DOHH2 (cell line): ENCODE measurements around the gene ALCAM.

ENCODE experiments used
- H3F3A ChIP-seq: fragments of 200-600 bp; sonication (generic), shearing (Covaris generic); 2 replicates; pipeline ENCODE4 v1.6.0; 2016; ENCODE audit warnings: antibody characterized with exemption, mild to moderate bottlenecking; ENCODE audit not compliant: control insufficient read depth, insufficient read depth
- H3K27ac ChIP-seq: fragments of 200-600 bp; sonication (generic); 2 replicates; pipeline ENCODE4 v1.5.1; 2014; ENCODE audit warnings: low read depth, mild to moderate bottlenecking, low read length, moderate library complexity
- H3K27me3 ChIP-seq: fragments of 200-600 bp; sonication (generic); 2 replicates; pipeline ENCODE4 v1.6.1; 2014; ENCODE audit warnings: mild to moderate bottlenecking, low read length, mixed read lengths; ENCODE audit not compliant: control insufficient read depth
- H3K36me3 ChIP-seq: fragments of 200-600 bp; sonication (generic); 2 replicates; pipeline ENCODE4 v1.6.1; 2014; ENCODE audit warnings: mild to moderate bottlenecking, low read length, moderate library complexity, mixed read lengths; ENCODE audit not compliant: control insufficient read depth
- H3K4me1 ChIP-seq: fragments of 200-600 bp; sonication (generic); 2 replicates; pipeline ENCODE4 v1.6.1; 2014; ENCODE audit warnings: mild to moderate bottlenecking, low read length, mixed read lengths; ENCODE audit not compliant: control insufficient read depth
- H3K4me2 ChIP-seq: fragments of 200-600 bp; sonication (generic); 2 replicates; pipeline ENCODE4 v1.6.0; 2014; ENCODE audit warnings: mild to moderate bottlenecking, low read length, moderate library complexity
- H3K4me3 ChIP-seq: fragments of 200-600 bp; sonication (generic); 2 replicates; pipeline ENCODE4 v1.5.1; 2014; ENCODE audit warnings: mild to moderate bottlenecking, low read length, mixed read lengths
- H3K79me2 ChIP-seq: fragments of 200-600 bp; sonication (generic); 2 replicates; pipeline ENCODE4 v1.6.1; 2014; ENCODE audit warnings: mild to moderate bottlenecking, low read length, mixed read lengths; ENCODE audit not compliant: control insufficient read depth
- H3K9me2 ChIP-seq: fragments of 200-600 bp; sonication (generic); replicated peaks from 2 replicates; pipeline ENCODE4 v1.6.1; 2014; ENCODE audit warnings: mild to moderate bottlenecking, low read length, mixed read lengths; ENCODE audit not compliant: control insufficient read depth
- H3K9me3 ChIP-seq: fragments of 200-600 bp; sonication (generic); 2 replicates; pipeline ENCODE4 v1.6.1; 2014; ENCODE audit warnings: antibody characterized with exemption, low read length, mixed read lengths; ENCODE audit not compliant: control insufficient read depth, insufficient read depth
- H4K20me1 ChIP-seq: fragments of 200-600 bp; sonication (generic); 2 replicates; pipeline ENCODE4 v1.6.0; 2014; ENCODE audit warnings: low read depth, mild to moderate bottlenecking, antibody characterized with exemption, low read length, moderate library complexity; ENCODE audit not compliant: control insufficient read depth, insufficient read depth
- CTCF ChIP-seq: fragments of 200-600 bp; sonication (generic); IDR thresholded peaks from one replicate; pipeline ENCODE4 v1.5.1; 2014; ENCODE audit warnings: antibody characterized with exemption, mild to moderate bottlenecking, low read depth, low read length; ENCODE audit not compliant: poor library complexity, severe bottlenecking
- EZH2phosphoT487 ChIP-seq: fragments of 200-600 bp; sonication (generic); IDR thresholded peaks from 2 replicates; pipeline ENCODE4 v1.6.1; 2017; ENCODE audit warnings: borderline replicate concordance, mild to moderate bottlenecking, antibody characterized with exemption, low read length, moderate library complexity, mixed read lengths

ALCAM gene

GRCh38 chr3:105483476-105483875, 116.8 kb downstream of the ALCAM start:
- no peaks in the 10 kb centered on the region for H3F3A ChIP-seq
- no peak overlapping the region for H3K4me2 ChIP-seq
- H3K9me2 ChIP-seq = no peaks in the 10 kb centered on the region
- no peak overlapping the region for H3K4me3 ChIP-seq
- H3K79me2 ChIP-seq = no peaks in the 10 kb centered on the region
- no peaks in the 10 kb centered on the region for H3K4me1 ChIP-seq
- no peaks in the 10 kb centered on the region for H3K36me3 ChIP-seq
- H3K9me3 ChIP-seq = no peaks in the 10 kb centered on the region
- H3K27me3 ChIP-seq = no peaks in the 10 kb centered on the region
- H4K20me1 ChIP-seq = no peaks in the 10 kb centered on the region
- H3K27ac ChIP-seq = no peak overlapping the region
- no peak for TF ChIP-seq EZH2phosphoT487

DNA sequence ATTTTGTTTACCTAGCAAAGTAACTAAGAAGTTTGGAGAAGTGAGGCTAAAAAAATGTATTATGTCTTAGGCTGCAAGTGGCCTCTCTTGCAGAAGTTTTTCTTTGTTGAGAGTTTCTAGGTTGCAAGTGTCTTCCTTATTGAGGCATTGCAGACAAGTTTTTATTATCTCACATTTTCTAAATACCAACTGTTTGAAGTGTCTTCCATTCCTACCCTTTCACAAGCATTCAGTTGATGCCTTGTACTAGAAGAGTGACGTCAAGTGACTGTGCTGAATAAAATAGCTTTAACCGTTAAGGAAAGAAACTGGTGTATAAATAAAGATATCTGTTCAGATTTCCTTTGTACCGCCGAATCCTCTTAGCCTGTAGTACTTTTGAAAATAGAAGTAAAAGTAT, 123.3 kb downstream of the ALCAM start:
- no peak for TF ChIP-seq CTCF
- no peak for TF ChIP-seq EZH2phosphoT487

DNA sequence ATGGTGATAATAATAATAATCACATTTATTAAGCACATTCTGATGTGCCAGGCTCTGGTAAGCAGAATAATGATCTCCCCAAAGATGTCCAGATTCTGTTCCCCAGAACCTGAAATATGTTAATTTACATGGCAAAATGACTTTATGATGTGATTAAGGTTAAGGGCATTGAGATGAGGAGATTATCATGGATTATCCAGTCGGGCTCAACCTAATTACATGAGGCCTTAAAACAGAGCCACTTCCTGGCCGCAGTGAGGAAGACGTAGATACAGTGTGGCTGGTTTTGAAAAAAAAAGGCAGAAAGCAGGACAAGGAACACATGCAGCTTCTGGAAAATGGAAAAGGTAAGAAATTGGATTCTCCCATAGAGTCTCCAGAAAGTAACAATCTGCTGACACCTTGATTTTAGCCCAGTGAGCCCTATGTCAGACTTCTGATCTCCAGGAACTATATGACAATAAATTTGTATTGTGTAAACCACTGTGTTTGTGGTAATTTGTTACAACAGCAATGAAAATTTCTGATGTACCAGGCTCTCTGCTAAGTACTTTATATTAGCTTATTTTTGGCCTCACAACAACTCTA, 126.7 kb downstream of the ALCAM start:
- no peak overlapping the region for H3K27ac ChIP-seq
- H3K4me3 ChIP-seq = no peak overlapping the region
- no peaks in the 10 kb centered on the region for H3K4me1 ChIP-seq
- no peaks in the 10 kb centered on the region; the same call in 1 of the 2 replicates for H3K36me3 ChIP-seq
- H3K9me2 ChIP-seq = no peaks in the 10 kb centered on the region
- H3K79me2 ChIP-seq = no peaks in the 10 kb centered on the region
- no peaks in the 10 kb centered on the region for H3F3A ChIP-seq
- TF ChIP-seq CTCF (no peak), EZH2phosphoT487 (no peak)
- H3K4me2 ChIP-seq = no peak overlapping the region
- H3K27me3 ChIP-seq = no peaks in the 10 kb centered on the region
- no peaks in the 10 kb centered on the region for H4K20me1 ChIP-seq
- H3K9me3 ChIP-seq = peaks cover 14% of the 10 kb centered on the region

More for the DNA sequence above, 123.3 kb downstream of the ALCAM start:
- Histone ChIP-seq H3K9me3 (peaks cover 14% of the 10 kb centered on the region), H3K9me2 (no peaks in the 10 kb centered on the region), H3K4me2 (no peak overlapping the region), H3K27me3 (no peaks in the 10 kb centered on the region), H3K27ac (no peak overlapping the region), H3K79me2 (no peaks in the 10 kb centered on the region), H3F3A (no peaks in the 10 kb centered on the region), H4K20me1 (no peaks in the 10 kb centered on the region), H3K4me1 (no peaks in the 10 kb centered on the region), H3K4me3 (no peak overlapping the region), H3K36me3 (no peaks in the 10 kb centered on the region; the same call in 1 of the 2 replicates)

GRCh38 chr3:105495021-105495420, 128.3 kb downstream of the ALCAM start:
- H3K36me3 ChIP-seq = no peaks in the 10 kb centered on the region; the same call in 1 of the 2 replicates
- no peak for TF ChIP-seq EZH2phosphoT487
- TF ChIP-seq CTCF = no peak

More at GRCh38 chr3:105495021-105495420, 128.3 kb downstream of the ALCAM start:
- no peaks in the 10 kb centered on the region for H3F3A ChIP-seq
- no peak overlapping the region for H3K4me3 ChIP-seq
- no peaks in the 10 kb centered on the region for H3K4me1 ChIP-seq
- peaks cover 11% of the 10 kb centered on the region for H3K9me3 ChIP-seq
- no peaks in the 10 kb centered on the region for H4K20me1 ChIP-seq
- no peak overlapping the region for H3K4me2 ChIP-seq
- no peaks in the 10 kb centered on the region for H3K9me2 ChIP-seq
- H3K79me2 ChIP-seq = no peaks in the 10 kb centered on the region
- H3K27me3 ChIP-seq = no peaks in the 10 kb centered on the region
- H3K27ac ChIP-seq = no peak overlapping the region
